HG03097 (cell line): Measurements from ENCODE around the gene CYSLTR2.
"Not testable (repeated sequence)": the region's sequence is repeated elsewhere in the genome, so short reads cannot be mapped to it uniquely, and the experiment has no call there.

Experiments used
- ATAC-seq: cut with Tn5 transposase; IDR thresholded peaks from one replicate; pipeline ENCODE4 v1.9.1; 2021; ENCODE audit not compliant: unreplicated experiment, low FRiP score

Gene CYSLTR2

DNA sequence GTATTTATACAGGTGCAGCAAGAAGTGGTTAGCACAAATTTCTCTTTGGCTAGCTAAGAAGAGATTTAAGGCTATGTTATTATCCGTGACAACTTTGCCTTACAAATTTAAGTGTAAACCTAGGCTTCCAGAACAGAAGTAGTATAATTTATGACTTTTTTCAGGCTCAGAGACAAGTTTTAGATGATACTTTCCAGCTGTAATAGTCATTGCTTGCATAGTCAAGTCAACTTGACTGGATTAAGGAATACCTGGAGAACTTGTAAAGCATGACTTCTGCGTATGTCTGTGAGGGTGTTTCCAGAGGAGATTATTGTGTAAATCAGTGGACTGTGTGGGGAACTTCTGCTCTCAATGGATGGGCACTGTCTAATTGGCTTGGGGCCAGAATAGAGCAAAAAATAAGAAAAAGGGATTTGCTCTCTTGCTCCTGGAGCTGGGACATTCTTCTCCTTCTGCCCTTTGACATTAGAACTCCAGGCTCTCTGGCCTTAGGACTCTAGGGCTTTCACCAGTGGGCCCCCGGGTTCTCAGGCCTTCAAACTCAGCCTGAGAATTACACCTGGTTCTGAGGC is 33.0 kb downstream of the CYSLTR2 start:
- no peak for ATAC-seq

DNA sequence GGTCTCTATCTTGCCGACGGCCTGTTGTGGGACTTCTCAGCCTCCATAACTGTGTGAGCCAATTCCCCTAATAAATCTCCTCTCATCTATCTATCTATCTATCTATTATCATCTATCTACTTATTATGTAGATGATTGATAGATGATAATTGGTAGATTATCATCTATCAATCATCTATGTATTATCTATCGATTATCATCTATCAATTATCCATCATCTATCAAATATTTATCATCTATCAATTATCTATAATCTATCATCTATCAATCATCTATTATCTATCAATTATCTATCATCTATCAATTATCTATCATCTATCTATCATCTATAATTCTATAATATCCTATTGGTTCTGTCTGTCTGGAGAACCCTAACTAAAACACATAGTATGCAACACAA is 33.5 kb downstream of the CYSLTR2 start:
- no peak for ATAC-seq

DNA sequence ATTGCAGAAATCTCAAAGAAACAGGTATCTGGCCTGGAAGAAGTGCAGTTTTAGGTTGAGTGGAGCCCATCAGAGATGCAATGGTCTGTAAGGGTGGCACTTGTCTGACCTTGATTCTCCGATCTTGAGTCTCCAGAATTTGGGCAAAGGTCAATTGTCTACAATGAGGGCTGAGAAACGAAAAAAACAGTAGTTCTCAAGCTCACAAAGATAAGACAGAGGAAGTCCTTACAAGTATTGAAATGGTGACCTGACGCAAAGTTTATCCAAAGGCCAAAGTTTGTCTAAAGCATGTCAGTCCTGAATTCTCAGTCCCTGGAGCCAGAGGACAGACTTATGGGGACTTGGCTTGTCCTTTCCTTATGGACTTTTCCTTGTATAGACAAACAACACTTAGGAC is 40.3 kb downstream of the CYSLTR2 start:
- ATAC-seq: no peak

- ATAC-seq: no peak
Measured at GRCh38 chr13:48695776-48696175, 42.0 kb downstream of the CYSLTR2 start.

DNA sequence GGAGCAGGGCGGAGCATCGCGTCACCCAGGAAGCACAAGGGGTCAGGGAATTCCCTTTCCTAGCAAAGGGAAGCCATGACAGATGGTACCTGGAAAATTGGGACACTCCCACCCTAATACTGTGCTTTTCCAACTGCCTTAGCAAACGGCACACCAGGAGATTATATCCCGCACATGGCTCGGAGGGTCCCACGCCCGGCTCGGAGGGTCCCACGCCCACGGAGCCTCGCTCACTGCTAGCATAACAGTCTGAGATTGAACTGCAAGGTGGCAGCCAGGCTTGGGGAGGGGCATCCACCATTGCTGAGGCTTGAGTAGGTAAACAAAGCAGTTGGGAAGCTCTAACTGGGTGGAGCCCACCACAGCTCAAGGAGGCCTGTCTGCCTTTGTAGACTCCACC is 42.9 kb downstream of the CYSLTR2 start:
- ATAC-seq: not testable (repeated sequence)

DNA sequence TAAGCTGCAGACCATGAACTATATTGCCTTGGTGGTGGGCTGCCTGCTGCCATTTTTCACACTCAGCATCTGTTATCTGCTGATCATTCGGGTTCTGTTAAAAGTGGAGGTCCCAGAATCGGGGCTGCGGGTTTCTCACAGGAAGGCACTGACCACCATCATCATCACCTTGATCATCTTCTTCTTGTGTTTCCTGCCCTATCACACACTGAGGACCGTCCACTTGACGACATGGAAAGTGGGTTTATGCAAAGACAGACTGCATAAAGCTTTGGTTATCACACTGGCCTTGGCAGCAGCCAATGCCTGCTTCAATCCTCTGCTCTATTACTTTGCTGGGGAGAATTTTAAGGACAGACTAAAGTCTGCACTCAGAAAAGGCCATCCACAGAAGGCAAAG is 53.7 kb downstream of the CYSLTR2 start:
- ATAC-seq: no peak

DNA sequence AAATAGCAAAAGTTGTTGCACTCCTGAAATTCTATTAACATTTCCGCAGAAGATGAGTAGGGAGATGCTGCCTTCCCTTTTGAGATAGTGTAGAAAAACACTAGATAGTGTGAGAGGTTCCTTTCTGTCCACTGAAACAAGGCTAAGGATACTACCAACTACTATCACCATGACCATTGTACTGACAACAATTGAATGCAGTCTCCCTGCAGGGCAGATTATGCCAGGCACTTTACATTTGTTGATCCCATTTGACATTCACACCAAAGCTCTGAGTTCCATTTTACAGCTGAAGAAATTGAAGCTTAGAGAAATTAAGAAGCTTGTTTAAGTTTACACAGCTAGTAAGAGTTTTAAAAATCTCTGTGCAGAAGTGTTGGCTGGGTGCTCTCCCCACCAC is 55.0 kb downstream of the CYSLTR2 start:
- no peak for ATAC-seq

- ATAC-seq: no peak
Measured at GRCh38 chr13:48709213-48709612, 55.5 kb downstream of the CYSLTR2 start.

DNA sequence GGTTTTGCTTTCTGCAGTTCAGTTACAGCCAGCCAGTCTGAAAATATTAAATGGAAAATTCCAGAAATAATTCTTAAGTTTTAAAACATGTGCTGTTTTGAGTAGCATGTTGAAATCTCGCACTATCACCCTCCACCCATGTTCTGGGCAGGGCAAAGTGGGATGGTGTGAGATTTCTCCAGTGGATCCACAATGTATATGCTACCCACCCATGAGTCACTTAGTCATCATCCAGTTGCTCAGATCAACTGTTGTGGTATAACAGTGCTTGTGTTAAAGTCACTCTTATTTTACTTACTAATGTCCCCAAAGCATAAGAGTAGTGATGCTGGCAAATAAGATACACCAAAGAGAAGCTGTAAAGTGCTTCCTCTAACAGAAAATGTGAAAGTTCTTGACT is 56.4 kb downstream of the CYSLTR2 start:
- no peak for ATAC-seq

- no peak for ATAC-seq
Measured at GRCh38 chr13:48712141-48712540, 58.4 kb downstream of the CYSLTR2 start.

DNA sequence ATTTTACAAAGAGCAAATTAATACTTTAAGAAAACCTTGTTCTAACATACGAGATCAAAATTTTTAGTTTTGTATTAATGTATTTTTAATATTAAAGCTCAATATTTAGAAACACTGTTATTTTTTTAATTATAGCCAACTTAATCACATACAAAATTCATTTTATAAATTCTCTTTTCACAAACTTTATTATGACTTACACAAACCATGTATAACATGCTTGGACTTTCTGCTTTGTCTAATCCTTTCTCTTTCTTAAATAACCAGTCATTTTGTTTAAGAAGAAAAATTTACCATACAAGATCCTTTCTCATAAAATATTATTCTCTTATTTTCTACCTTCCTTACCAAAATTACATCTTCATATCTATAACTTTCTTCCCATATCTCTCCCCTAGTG is 62.2 kb downstream of the CYSLTR2 start:
- ATAC-seq: no peak

GRCh38 chr13:48720621-48721020 is 66.9 kb downstream of the CYSLTR2 start:
- ATAC-seq: no peak

DNA sequence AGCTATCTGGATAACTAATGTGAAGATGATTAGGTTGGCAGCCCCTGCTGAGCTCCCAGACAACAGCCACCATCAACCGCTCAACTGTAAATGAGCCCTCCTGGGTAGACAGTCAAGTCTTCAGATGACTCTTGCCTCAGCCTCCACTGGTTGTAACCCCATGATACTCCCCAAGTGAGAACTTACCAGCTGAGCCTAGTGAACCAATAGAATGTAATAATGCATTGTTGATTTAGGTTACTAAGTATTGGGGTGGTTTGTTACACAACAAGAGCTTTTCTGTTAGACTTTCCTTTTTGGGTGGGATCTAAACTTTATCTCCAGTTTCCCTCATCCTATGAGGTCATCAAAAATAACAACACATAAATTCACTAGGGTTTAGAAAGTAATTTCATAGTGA is 69.4 kb downstream of the CYSLTR2 start:
- no peak for ATAC-seq

GRCh38 chr13:48725271-48725670 is 71.5 kb downstream of the CYSLTR2 start:
- ATAC-seq: no peak

DNA sequence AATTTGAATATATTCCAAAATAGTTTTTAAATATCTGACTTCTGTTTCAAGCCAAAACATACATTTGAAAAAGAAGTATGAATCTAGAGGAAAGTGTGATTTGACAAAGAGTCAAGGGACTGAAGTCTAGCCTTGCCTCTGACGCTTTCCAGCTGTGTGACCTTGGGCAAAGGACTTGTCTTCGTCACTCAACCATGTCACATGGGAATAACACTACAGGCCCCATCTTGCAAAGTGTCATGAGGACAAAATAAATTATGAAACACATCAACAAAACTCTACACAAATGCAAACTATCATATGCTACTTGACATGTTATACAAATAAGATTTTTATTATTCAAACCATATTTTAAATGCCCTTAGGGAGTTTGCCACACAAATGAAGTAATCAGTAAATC is 73.0 kb downstream of the CYSLTR2 start:
- no peak for ATAC-seq

- no peak for ATAC-seq
Measured at GRCh38 chr13:48727241-48728011, 73.7 kb downstream of the CYSLTR2 start.

- ATAC-seq: no peak
Measured at GRCh38 chr13:48728226-48728625, 74.5 kb downstream of the CYSLTR2 start.

DNA sequence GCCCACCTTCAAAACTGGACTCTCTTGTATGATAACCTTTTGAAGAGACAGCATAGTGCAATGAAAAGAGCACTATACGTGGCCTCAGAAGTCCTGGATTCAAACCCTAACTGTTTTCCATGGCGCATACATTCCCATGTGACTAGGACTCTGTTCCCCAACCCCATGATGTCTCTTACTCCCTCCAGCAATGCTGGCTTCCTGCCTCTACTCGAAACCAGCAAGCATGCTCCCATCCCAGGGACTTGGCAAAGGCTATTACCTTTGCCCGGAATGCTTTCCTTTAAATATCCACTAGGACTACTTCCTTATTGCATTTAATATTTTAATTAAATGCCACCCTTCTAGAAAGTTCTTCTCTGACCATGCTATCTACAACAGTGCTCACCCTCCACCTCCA is 75.1 kb downstream of the CYSLTR2 start:
- ATAC-seq: no peak

GRCh38 chr13:48729856-48730255 is 76.1 kb downstream of the CYSLTR2 start:
- ATAC-seq: no peak

- no peak for ATAC-seq
Measured at GRCh38 chr13:48731001-48731658, 77.4 kb downstream of the CYSLTR2 start.

- ATAC-seq: no peak
Measured at GRCh38 chr13:48731957-48732569, 78.3 kb downstream of the CYSLTR2 start.
